Kidney glomerular epithelial cell (primary cell): ENCODE data around the gene SLX4IP.
"Not testable (repeated sequence)": the region's sequence is repeated elsewhere in the genome, so short reads cannot be mapped to it uniquely, and the experiment has no call there.

Source experiments
- DNase-seq: peaks from one replicate; lab custom pipeline; 2025; lab: John Stamatoyannopoulos, UW

The SLX4IP gene

DNA sequence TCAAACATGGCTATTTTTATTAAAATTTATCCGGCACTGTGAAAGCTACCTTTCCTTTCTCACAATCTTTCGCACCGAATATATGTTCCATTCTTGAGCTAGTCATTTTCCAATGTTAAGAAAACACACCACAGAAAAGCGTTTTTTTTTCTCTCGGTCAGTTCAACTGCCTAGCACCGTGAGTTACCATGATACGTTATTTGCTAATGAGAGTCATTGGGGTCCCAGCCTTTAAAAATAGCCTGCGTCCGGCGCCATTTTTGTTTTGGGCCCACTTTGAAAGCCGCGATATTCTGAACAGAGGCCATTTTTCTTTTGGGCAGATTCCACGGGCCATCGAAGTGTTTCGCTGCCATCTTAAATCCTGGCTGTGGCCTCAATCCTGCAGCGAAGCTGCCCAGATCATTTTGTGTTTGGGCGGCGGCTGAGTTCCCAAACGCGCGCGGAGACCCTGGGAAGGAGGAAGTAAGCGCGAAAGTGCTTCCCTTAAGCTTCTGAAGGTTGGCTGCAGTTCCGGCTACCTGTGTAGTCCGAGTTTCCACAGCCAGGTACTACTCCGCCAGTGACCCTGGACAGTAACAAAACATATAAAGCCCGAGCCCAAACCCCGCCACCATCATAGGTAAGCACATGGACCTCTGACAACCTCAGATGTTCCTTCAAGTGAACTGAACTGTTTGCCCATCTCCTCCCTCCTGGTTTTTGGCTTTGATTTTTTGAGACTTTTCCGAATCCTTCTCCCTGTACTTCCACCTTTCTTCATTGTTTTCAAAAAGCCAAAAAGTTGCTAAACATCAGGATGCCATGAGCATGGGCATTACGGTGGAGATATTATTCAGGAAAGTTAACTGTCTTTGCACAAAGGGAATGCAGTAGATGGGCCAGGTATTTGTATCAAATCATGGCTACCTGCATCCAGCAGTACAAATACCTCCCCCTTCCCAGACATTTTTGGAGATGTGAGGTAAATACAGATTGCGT is at the start of gene SLX4IP:
SLX4IP (plus strand) TSS at position 474 of the 981 bp plus-strand sequence. CDS start 22,900 bp downstream, outside the sequence.
- peak; percentile 98 for DNase-seq

DNA sequence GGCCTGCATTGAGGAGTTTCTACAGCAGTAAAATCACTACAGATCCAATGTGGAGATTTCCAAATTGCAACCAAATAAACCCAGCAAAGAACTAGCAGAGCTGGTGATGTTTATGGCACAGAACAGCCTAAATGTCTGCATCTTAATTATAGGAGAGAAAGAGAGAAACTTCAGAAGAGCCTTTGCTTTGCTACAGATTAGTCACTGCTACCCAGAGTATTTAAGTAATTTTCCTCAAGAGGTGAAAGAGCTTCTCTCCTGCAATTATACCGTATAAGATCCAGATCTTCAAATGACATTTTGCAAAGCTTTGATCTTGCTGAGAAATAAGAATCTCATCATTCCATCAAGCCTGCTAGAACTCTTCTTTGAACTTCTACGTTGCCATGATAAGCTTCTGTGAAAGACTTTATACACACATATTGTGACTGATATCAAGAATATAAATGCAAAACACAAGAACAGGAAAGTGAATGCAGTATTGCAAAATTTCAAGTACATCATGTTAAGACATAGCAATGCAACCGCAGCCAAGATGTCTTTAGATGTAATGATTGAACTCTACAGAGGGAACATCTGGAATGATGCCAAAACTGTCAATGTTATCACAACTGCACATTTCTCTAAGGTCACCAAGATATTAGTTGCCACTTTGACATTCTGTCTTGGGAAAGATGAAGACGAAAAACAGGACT is 49.1 kb upstream of the SLX4IP start:
- no peak for DNase-seq

DNA sequence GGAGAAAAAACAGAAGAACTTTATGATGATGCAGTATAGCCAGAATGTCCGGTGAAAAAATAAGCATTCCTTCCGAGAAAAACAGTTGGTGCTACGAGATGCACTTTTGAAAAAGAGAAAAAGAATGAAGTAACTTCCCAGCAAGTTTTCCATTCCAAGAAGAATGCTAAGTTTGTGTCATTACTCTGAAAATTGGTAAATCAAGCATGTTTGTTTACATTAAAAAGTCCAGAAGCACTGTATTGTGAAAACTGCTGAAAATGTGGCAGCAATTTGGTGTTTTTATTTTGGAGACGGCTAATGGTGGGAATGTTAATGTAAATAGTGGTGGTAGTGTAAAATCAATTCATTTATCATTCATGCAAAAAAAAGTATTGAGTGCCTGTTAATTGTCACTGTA is 47.4 kb upstream of the SLX4IP start:
- DNase-seq = no peak

DNA sequence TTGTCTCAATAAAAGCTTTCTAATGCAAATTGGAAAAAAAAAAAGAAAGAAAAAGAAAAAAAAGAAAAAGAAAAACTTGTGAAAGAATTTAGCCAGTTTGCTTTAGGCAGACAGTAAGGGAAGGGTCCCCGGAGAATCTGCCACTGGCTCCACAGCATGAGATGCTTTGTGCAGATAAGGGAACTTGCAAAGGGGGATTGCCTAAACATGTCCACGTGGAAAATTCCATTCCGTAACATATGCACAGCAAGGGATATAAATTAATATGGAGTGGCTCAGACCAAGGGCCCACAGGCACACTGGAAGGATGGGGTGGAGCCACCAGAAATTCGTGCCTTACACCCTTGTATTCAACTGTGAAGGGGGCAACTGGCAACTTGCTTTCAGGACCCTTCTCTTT is 46.5 kb upstream of the SLX4IP start:
- DNase-seq = no peak

DNA sequence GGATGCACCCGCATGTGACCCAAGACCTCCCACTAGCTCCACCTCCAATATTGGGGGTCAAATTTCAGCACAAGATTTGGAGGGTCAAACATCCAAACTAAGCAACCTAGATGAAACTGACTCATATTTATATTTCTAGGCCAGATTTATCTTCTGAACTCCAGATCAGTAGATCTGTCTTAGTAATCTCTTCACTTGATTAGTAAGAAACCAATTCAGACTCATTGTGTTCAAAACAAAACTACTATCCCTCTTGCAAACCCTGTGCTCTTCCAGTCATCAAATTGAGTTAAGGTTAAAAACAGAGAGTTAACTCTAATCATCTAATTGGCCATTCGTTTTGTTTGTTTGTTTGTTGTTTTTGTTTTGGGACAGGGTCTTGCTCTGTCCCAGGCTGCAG is 44.4 kb upstream of the SLX4IP start:
- DNase-seq = no peak

DNA sequence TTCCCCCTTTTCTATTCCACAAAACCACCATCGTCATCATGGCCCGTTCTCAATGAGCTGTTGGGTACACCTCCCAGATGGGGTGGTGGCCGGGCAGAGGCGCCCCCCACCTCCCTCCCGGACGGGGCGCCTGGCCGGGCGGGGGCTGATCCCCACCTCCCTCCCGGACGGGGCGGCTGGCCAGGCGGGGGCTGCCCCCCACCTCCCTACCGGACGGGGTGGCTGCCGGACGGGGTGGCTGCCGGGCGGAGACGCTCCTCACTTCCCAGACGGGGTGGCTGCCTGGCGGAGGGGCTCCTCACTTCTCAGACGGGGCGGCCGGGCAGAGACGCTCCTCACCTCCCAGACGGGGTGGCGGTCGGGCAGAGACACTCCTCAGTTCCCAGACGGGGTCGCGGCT is 40.4 kb upstream of the SLX4IP start:
- not testable (repeated sequence) for DNase-seq

DNA sequence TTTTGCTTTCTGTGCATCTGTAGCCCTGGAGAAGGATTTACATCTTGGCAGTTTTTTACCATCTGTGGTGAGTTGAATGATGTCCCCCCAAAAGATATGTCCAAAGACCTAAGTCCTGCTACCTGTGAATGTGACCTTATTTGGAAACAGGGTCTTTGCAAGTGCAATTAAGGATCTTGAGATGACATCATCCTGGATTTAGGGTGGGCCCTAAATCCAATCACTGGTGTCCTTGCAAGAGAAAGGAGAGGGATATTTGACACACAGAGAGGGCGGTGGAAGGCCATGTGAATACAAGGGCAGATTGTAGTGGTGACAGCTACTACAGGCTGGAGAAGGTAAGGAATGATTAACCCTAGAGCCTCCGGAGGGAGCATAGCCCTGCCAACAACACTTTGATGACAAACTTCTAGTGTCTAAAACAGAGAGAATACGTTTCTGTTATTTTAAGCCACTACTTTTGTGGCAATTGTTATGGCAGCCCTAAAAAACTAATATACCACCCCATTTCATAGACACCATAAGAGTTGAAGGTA is 36.2 kb upstream of the SLX4IP start:
- DNase-seq = no peak

DNA sequence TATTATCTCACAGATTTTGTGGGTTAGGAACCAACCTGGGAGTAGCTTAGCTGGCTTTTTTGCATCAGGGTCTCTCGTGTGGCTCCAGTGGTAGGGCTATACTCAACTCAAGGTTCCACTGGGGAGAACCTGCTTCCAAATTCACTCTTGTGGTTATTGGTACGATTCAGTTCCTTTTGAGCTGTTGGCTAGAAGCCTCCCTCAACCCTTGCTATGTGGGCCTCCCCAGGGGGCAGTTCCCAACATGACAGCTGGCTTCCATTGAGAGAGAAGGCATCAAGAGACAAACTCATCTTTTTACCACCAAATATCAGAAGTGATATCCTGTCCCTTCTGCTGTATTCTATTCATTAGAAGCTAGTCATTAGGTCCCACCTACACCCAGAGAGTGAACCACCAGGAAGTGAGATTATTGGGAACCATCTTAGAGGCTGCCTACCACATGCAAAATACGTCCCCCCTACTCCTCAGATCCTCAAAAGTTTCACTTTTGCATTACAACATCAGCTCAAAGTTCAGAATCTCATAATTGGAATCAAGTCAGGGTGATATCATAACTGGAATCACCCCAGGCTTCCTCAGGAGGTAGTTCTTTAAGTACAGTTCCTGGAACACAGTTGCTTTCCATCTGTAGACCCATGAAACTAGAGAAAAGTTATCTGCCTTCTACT is 32.0 kb upstream of the SLX4IP start:
- DNase-seq = no peak

DNA sequence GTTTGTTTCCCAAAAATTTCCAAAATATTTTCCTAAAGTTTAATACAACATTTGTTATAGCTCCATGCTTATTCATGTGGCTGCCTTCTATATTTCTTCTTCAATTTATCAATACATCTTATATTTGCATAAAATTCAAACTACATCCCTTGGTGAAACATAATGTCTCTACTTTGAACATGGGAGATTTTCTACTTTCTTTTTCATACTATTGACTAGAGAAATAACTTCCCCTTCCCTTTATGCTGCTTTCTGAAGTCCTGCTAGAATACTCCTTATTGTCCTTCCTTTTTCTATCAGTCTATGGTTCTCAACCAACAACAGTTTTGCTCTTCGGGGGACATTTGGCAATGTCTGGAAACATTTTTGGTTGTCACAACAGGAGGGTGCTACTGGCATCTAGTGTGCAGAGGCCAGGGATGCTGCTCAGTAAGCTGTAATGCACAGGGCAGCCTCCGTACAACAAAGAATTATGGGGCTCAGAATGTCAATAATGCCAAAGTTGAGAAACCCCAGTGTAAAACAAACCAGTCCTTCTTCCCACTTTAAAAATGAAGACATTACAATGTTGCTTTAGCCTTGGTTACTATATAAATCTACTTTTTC is 31.0 kb upstream of the SLX4IP start:
- no peak for DNase-seq

DNA sequence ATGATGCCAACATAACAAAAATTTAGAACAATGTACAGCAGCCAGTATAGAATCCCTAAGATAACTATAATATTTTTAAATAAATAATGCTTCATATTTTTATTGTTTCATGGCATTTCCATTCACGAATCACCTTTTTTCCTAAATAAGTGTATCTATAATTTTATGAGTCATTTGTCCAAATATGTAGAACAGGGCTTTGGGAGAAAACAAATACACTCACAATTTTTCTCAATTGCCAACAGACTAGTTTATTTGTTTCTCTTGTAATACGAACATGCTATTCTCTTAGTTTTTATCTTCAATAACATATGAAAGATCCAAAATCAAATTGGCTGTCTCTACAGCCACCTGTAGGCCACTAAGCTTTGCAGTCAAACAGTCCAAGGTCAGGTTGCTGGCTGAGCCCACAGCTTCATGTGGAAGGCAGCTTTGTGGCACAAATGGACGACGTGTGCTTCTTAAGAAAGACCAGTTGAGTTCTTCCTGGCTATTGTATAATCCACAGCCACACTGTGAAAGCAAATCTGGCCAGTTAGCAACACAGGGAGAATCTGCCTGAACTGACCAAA is 30.1 kb upstream of the SLX4IP start:
- DNase-seq = no peak

DNA sequence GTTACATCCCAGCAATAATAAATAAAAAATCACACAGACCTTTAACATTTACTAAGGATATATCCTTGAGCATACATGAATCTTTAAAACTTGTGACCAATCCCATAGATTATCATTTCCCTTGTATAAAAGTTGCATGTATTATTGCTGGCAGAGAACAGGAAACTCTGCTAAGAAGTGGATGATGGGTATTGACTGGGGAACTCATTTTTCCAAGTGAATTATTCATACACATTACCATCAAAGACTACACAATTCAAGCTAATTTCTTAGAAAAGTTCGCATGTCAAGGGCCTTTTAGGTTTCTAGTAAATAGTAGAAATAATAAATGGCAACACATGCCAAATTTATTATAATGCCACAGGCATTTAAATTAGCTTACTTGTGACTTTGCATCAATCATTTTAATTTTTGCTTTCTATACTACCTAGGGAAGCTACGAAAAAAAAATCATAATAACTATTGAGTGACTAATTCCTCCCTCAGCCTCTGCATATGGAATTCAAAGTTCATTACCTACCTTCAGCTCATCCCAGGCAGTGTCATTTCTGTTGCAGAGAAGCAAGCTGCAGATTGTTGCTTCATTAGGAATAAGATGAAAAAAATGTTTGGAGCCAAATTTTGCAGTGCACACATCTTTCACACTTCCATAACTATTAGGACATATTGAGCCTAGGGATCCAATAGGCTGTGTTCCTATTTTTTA is 26.8 kb upstream of the SLX4IP start:
- DNase-seq = no peak

DNA sequence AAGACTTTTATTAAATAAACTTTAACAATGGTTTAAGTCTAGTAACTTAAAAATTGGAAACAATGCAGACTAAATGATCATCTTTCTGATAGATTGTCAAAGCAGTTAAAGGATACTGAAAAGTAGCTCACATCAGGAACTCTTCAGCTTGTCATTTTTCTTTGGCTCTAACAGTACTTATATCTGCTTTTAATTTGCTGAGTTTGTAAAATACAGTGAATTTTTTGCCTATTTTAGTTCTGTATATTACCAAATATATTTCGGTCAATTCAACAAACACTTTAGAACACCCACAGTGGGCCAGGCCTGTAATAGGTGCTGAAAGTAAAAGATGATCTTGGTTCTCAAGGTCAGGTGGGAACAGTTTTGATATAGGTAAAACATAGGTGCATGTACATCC is 23.4 kb upstream of the SLX4IP start:
- DNase-seq = no peak

DNA sequence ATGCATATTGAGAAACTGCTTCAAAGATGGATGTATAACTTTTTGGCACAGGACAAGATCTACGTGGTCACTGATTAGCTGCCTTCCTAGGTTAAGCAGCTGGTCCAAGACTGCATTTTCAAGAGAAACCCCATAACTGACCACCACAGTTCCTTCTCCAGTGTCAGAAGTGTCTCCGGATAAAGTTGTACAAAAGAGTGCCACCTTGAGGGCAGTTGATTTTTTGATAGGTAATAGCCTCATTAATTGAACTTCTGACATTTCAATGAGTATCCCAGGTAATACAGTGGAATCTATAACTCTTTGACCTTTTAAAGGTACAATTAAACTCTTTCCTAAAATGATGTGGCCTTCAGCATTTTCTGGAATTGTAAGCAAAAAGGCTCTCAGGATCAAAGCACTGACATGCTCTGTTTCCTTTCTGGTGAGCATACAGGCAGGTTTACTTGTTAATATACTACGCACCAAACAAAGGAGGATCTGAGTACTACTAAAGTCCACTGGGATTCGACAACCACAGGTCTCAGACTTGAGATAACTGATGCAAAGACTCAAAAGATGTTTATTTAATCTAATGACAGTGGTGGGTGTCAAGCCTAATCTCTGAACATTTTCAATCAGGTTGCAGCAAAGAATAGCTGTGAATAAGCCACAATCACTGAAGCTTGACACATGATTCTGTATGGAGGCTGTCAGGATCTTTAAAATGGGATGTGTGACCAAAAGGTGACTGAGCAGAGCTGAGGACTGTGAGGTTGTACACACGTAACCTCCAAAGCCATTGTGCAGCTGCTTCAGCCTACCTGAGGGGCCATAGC is 22.3 kb upstream of the SLX4IP start:
- peak; percentile 2 for DNase-seq

DNA sequence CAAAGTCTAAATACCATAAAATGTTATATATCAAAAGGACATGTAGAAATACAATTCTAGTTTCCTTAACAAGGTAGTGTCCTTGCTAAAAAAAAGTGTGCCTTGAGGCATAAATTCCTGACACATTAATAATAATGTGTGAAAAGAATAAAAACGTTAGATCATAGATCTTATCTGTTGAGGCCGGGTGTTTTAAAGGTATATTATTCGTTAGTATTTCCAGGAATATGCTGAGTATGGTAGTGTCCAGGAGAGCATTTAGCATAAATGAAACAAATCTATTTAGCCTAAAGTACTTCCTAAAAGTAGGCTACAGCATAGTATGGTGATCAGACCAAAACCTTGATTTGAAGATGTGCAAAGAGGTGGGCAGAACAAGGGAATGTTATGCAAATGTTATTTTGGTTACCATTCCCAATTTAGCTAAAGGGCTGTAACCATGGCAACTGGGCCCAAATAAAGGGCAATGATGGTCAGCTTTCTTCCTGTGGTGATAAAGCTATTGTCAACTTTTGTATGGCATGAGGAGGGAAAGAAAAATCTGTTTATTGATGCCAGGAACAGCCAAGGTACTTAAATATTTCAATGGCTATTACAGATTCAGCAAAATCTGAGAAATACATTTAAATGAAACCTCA is 20.0 kb upstream of the SLX4IP start:
- no peak for DNase-seq

DNA sequence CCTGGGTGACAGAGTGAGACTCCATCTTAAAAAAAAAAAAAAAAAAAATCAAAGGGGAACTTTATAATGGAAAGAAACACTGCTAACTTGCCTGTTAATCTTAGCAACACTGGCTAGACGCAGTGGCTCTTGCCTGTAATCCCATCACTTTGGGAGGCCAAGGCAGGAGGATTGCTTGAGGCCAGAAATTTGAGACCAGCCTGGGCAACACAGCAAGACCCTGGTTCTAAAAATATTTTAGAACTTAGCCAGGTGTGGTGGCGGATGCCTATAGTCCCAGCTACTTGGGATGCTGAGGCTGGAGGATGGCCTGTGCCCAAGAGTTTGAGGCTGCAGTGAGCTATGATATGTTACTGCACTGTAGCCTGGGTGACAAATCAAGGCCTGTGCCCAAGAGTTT is 17.9 kb upstream of the SLX4IP start:
- DNase-seq = not testable (repeated sequence)

DNA sequence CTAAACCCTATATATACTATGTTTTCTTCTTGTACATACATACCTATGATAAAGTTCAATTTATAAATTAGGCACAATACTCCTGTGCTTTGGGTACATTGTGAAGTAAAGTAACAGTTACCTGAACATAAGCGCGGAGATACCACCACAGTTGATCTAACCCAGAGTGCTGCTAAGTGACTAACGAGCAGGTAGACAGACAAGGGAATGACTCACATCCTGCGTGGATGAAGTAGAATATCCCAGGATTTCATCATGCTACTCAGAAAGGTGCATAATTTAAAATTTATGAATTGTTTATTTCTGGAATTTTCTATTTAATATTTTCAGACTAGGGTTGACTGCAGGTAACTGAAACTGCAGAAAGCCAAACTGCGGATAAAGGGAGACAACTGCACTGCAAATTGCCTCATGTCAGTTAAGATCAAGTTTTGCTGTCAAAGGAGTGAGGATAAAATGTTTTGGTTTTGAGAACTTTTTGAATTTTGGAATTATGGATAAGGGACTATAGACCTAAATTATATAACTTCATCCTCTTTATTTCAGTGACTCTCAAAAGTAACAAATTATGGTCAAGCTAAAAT is 15.5 kb upstream of the SLX4IP start:
- peak; percentile 43 for DNase-seq

DNA sequence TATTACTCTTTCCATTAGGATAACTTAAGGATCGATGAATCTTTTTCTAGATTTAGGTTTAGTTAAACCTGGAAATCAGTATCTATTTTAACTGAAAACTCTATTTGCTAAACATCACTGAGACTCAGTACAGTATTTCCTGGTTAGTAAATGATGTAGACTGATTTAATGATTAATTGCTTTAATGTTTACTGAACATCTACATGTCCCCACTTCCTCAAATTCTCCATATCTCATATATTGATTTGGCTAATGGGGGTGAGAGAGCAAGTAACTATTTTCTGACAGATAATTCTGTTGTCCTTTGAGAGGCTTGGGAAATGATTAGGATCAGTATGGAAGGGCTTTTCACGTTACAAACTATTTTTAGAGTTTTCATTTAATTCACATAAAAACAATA is 11.4 kb upstream of the SLX4IP start:
- no peak for DNase-seq

DNA sequence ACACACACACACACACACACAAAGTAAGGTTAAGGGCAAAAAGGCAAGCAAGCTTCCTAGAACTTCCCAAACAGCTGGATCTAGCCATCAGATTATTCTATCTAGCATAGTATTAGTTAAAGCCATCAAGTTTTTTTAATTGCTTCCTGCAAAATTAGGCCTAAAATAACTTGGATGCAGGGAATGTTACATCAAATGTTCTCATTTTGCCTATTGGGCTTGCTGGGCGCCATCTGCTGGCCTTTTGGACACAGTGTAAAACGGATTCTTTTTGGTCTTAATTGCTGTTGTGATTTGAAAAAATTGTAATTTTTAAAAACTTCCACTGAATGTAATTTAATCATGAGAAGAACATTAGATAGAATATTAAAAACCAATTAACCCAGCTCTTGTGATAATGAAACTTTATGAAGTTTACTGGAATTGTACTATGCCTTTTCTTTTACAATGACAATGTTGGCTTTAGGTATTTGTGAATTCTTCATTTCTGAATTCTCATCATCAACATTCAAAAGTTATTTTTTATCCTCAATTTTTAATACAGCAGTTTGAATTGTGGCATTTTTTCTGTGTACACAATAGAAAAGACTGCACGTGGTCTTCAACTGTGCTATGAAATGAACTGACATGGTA is 7.9 kb upstream of the SLX4IP start:
- DNase-seq = peak; percentile 17

DNA sequence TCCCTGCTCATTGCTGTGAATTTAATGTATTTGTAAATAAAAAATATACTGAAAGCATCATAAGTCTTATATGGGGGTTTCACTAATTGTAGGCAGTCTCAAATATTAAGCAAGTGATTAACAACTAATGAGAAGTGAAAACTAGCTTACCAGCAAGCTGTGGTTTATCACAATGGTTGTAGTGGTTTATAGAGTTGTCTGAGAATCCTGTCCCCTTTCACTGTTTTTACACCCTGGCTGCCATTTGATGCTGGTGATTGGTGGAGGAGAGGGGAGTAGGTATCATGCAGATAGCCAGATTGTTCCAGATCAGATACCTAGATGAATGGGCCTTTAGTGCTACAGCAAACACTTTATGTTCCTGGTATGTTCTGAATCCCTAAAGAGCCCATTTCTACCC is 7.1 kb upstream of the SLX4IP start:
- no peak for DNase-seq
